ENCODE data around the gene DHH. TPM values are rescaled to one million over a fixed set of nuclear protein-coding genes. Genes with fewer than 3 reads are reported as not detected.

Gene DHH
- total and polyA plus RNA-seq, 9 of the 15 experiments (the other 6 are each of a cell fraction or from before 2014, with no cell fraction given): 0.07 to 2.6 (median 0.54) TPM

- TF ChIP-seq, protein P1, sequence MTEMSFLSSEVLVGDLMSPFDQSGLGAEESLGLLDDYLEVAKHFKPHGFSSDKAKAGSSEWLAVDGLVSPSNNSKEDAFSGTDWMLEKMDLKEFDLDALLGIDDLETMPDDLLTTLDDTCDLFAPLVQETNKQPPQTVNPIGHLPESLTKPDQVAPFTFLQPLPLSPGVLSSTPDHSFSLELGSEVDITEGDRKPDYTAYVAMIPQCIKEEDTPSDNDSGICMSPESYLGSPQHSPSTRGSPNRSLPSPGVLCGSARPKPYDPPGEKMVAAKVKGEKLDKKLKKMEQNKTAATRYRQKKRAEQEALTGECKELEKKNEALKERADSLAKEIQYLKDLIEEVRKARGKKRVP (CRISPR knock-in tag; IDR thresholded peaks at IDR 0.05): no peak
- TF ChIP-seq NUFIP1 (IDR thresholded peaks at IDR 0.05; ENCODE audit: partially characterized antibody) (no peak), SUPT5H (IDR thresholded peaks at IDR 0.05) (no peak), UBTF (IDR thresholded peaks at IDR 0.05; ENCODE audit: borderline replicate concordance in 1 of 2, low read depth in 2 of 2, low read length in 2 of 2) (peak in 1 of 2 experiments; percentile 77; a peak in 1 of 4 replicates), E2F5 (CRISPR knock-in tag; IDR thresholded peaks at IDR 0.05) (no peak), E2F3 (CRISPR knock-in tag; IDR thresholded peaks at IDR 0.05) (no peak), MYNN (IDR thresholded peaks at IDR 0.05) (peak; percentile 66; the same call in 1 of the 2 replicates), MYNN (CRISPR knock-in tag; IDR thresholded peaks at IDR 0.05) (no peak), ZNF146 (CRISPR knock-in tag; IDR thresholded peaks at IDR 0.05; ENCODE audit: unreplicated experiment) (no peak), ETV6 (IDR thresholded peaks at IDR 0.05; ENCODE audit: borderline replicate concordance in 1 of 2, low read depth in 2 of 2, low read length in 1 of 2) (peak in 1 of 2 experiments; percentile 34; a peak in 1 of 4 replicates), ETV6 (CRISPR knock-in tag; IDR thresholded peaks at IDR 0.05; ENCODE audit: borderline replicate concordance) (no peak), TRIM28 (IDR thresholded peaks at IDR 0.05) (peak; percentile 72; the same call in 1 of the 2 replicates), CLOCK (CRISPR knock-in tag; IDR thresholded peaks at IDR 0.05; ENCODE audit: borderline replicate concordance) (no peak), GTF2A2 (tag; IDR thresholded peaks at IDR 0.05) (no peak)
- TF ChIP-seq, protein P2, sequence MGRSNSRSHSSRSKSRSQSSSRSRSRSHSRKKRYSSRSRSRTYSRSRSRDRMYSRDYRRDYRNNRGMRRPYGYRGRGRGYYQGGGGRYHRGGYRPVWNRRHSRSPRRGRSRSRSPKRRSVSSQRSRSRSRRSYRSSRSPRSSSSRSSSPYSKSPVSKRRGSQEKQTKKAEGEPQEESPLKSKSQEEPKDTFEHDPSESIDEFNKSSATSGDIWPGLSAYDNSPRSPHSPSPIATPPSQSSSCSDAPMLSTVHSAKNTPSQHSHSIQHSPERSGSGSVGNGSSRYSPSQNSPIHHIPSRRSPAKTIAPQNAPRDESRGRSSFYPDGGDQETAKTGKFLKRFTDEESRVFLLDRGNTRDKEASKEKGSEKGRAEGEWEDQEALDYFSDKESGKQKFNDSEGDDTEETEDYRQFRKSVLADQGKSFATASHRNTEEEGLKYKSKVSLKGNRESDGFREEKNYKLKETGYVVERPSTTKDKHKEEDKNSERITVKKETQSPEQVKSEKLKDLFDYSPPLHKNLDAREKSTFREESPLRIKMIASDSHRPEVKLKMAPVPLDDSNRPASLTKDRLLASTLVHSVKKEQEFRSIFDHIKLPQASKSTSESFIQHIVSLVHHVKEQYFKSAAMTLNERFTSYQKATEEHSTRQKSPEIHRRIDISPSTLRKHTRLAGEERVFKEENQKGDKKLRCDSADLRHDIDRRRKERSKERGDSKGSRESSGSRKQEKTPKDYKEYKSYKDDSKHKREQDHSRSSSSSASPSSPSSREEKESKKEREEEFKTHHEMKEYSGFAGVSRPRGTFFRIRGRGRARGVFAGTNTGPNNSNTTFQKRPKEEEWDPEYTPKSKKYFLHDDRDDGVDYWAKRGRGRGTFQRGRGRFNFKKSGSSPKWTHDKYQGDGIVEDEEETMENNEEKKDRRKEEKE (IDR thresholded peaks at IDR 0.05; ENCODE audit: borderline replicate concordance in 1 of 2, control insufficient read depth in 1 of 2, low read depth in 2 of 2, low read length in 1 of 2): no peak
- TF ChIP-seq, protein P3, sequence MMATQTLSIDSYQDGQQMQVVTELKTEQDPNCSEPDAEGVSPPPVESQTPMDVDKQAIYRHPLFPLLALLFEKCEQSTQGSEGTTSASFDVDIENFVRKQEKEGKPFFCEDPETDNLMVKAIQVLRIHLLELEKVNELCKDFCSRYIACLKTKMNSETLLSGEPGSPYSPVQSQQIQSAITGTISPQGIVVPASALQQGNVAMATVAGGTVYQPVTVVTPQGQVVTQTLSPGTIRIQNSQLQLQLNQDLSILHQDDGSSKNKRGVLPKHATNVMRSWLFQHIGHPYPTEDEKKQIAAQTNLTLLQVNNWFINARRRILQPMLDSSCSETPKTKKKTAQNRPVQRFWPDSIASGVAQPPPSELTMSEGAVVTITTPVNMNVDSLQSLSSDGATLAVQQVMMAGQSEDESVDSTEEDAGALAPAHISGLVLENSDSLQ (IDR thresholded peaks at IDR 0.05): peak; percentile 82
Observed at GRCh38 chr12:49088150-49088931, 6.3 kb downstream of the DHH start (continued).
